AG04449 (cell line): ENCODE data around the gene IZUMO4.

Experiments used
- CTCF ChIA-PET: fragments of 350-600 bp; formaldehyde crosslinking; extraction: SDS; loops from one replicate; lab custom pipeline; 2021; ENCODE audit warnings: antibody characterized with exemption; lab: Yijun Ruan, JAX
- POLR2A ChIA-PET: fragments of 400-600, 350-600 bp; formaldehyde crosslinking; extraction: SDS; loops from one replicate; lab custom pipeline; 2020; ENCODE audit warnings: antibody characterized with exemption, inconsistent platforms; lab: Yijun Ruan, JAX
- DNase-seq: peaks from one replicate; pipeline ENCODE4 v3.0.0-alpha.2; 2010; ENCODE audit warnings: low read depth, low spot score
- H3K4me3 ChIP-seq: 2 replicates; pipeline ENCODE4 v1.5.1; 2011; ENCODE audit warnings: low read depth, mild to moderate bottlenecking, control low read depth, low read length
- TF ChIP-seq, protein P1 (sequence below): IDR thresholded peaks from one replicate; pipeline ENCODE4 v1.5.1; 2011; ENCODE audit warnings: mild to moderate bottlenecking, moderate library complexity, low read length, control low read depth, inconsistent platforms; ENCODE audit not compliant: insufficient read depth; ENCODE audit errors: missing control alignments

IZUMO4 gene

DNA sequence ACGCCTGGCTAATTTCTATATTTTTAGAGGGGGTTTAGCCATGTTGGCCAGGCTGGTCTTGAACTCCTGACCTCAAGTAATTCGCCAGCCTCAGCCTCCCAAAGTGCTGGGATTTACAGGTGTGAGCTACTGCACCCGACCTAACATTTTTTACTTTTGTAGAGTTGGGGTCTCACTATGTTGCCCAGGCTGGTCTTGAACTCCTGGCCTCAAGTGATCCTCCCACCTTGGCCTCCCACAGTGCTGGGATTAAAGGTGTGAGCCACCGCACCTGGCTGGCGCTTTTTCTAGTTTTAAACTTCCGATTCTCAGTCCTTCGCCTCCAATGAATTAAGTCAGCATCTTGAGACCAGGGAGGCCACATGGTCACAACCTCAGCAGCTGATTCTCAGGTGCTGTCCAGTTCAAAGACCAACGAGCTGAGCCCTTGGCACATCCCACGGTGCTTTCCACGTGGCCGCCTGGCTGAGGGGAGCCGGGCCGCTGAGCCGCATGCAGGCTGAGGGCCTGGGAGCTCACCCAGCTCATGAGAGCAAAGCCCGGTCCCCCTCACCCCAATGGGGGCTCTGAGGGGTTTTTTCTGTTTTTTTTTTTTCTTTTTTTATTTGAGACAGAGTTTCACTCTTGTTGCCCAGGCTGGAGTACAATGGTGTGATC is 45.6 kb downstream of the IZUMO4 start:
- H3K4me3 ChIP-seq, result no peak overlapping the region
- DNase-seq, result no peak
- ChIA-PET POLR2A (no interaction called here), CTCF (interaction anchor here (1.0 kb wide), 1 partner anchor 10 kb away, joined by 3 read pairs; no protein-coding TSS in a partner anchor)
- TF ChIP-seq, protein P1, sequence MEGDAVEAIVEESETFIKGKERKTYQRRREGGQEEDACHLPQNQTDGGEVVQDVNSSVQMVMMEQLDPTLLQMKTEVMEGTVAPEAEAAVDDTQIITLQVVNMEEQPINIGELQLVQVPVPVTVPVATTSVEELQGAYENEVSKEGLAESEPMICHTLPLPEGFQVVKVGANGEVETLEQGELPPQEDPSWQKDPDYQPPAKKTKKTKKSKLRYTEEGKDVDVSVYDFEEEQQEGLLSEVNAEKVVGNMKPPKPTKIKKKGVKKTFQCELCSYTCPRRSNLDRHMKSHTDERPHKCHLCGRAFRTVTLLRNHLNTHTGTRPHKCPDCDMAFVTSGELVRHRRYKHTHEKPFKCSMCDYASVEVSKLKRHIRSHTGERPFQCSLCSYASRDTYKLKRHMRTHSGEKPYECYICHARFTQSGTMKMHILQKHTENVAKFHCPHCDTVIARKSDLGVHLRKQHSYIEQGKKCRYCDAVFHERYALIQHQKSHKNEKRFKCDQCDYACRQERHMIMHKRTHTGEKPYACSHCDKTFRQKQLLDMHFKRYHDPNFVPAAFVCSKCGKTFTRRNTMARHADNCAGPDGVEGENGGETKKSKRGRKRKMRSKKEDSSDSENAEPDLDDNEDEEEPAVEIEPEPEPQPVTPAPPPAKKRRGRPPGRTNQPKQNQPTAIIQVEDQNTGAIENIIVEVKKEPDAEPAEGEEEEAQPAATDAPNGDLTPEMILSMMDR, result no peak

DNA sequence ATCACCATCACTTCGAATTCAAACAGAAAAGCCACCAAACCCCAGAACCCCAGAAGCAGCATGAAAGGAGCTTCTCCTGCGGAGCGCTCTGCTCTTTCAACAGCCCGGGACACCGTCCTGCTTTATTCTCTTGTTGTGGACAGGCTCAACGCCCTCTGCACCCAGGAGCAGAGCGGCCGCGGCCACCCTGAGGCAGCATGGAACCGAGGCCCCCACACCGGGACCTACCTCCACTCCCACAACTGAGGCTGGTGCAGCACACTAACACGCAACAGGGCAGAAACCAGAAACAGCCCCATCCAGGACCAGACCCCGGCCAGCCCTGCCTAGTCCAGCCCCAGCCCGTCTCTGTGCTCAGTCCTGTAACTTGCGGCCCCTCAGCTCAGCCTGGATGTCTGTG is 47.5 kb downstream of the IZUMO4 start:
- ChIA-PET POLR2A (no interaction called here), CTCF (interaction anchor here (3.1 kb wide), 1 partner anchor 10 kb away, joined by 9 read pairs; no protein-coding TSS in a partner anchor)
- DNase-seq, result no peak
- no peak overlapping the region for H3K4me3 ChIP-seq
- TF ChIP-seq, protein P1, result no peak

GRCh38 chr19:2145831-2146241 is 49.1 kb downstream of the IZUMO4 start:
- H3K4me3 ChIP-seq, result no peak overlapping the region
- CTCF ChIA-PET, result interaction anchor here (0.6 to 3.1 kb wide), 3 partner anchors 12 to 170 kb away, joined by 3 to 9 read pairs (median 3); no protein-coding TSS in a partner anchor
- DNase-seq, result no peak
- TF ChIP-seq, protein P1, result no peak
- POLR2A ChIA-PET, result interaction anchor here (0.7 kb wide), 1 partner anchor 999 kb away, joined by 5 read pairs; no protein-coding TSS in a partner anchor

GRCh38 chr19:2148482-2149135 is 51.9 kb downstream of the IZUMO4 start:
- POLR2A ChIA-PET, result no interaction called here
- CTCF ChIA-PET, result interaction anchor here (1.0 kb wide), 2 partner anchors 10 to 147 kb away, joined by 3 read pairs; no protein-coding TSS in a partner anchor
- no peak for DNase-seq
- H3K4me3 ChIP-seq, result no peak overlapping the region; the same call in 1 of the 2 replicates
- TF ChIP-seq, protein P1, result no peak
